Activated gamma-delta T cell (primary cell): ENCODE results near the gene UCHL1.

Experiments
- DNase-seq: peaks from one replicate; lab custom pipeline; 2025; lab: John Stamatoyannopoulos, UW
- total RNA-seq, 2 donors: gene quantifications; one replicate each; lab custom pipeline; 2026; lab: John Stamatoyannopoulos, UW

The UCHL1 gene
- 0.41 to 1.3 reads per million in 2 donors for total RNA-seq

- no peak for DNase-seq
These were observed at the start of gene UCHL1 for GRCh38 chr4:41256740-41257256. Gene UCHL1, plus strand, starts transcription at chr4:41256928. Its CDS starts 49 bp downstream, at chr4:41256977.

- DNase-seq, result no peak
These were observed 49.4 kb upstream of the UCHL1 start for GRCh38 chr4:41207291-41207831.

- no peak for DNase-seq
These were observed 47.5 kb upstream of the UCHL1 start for GRCh38 chr4:41209187-41209586.

- DNase-seq, result no peak
These were observed 46.8 kb upstream of the UCHL1 start for GRCh38 chr4:41209901-41210300.

GRCh38 chr4:41211951-41212615 is 44.6 kb upstream of the UCHL1 start:
- no peak for DNase-seq

- no peak for DNase-seq
These were observed 44.0 kb upstream of the UCHL1 start for GRCh38 chr4:41212616-41213203.

- no peak for DNase-seq
These were observed 43.0 kb upstream of the UCHL1 start for GRCh38 chr4:41213625-41214135.

- DNase-seq, result no peak
These were observed 42.4 kb upstream of the UCHL1 start, which contains the start of gene APBB2 for GRCh38 chr4:41214136-41214824. Gene APBB2, minus strand, starts transcription at chr4:41214542. Its CDS starts 181,288 bp downstream, at chr4:41033254.

GRCh38 chr4:41214825-41215146 is 41.9 kb upstream of the UCHL1 start:
- DNase-seq, result no peak

GRCh38 chr4:41215155-41215554 is 41.6 kb upstream of the UCHL1 start:
- no peak for DNase-seq

GRCh38 chr4:41215969-41216293 is 40.8 kb upstream of the UCHL1 start:
- DNase-seq, result no peak

GRCh38 chr4:41216294-41217019 is 40.3 kb upstream of the UCHL1 start:
- DNase-seq, result no peak

GRCh38 chr4:41217020-41217333 is 39.8 kb upstream of the UCHL1 start:
- DNase-seq, result no peak

GRCh38 chr4:41217374-41217773 is 39.4 kb upstream of the UCHL1 start:
- DNase-seq, result no peak

GRCh38 chr4:41218703-41219102 is 38.0 kb upstream of the UCHL1 start:
- DNase-seq, result no peak

- DNase-seq, result no peak
These were observed 37.2 kb upstream of the UCHL1 start for GRCh38 chr4:41219421-41219950.

- no peak for DNase-seq
These were observed 34.7 kb upstream of the UCHL1 start for GRCh38 chr4:41221850-41222645.

- no peak for DNase-seq
These were observed 28.8 kb upstream of the UCHL1 start for GRCh38 chr4:41227902-41228301.

GRCh38 chr4:41232406-41232805 is 24.3 kb upstream of the UCHL1 start:
- no peak for DNase-seq

- DNase-seq, result no peak
These were observed 23.9 kb upstream of the UCHL1 start for GRCh38 chr4:41232856-41233255.

- no peak for DNase-seq
These were observed 20.7 kb upstream of the UCHL1 start for GRCh38 chr4:41236032-41236431.
